Heart left ventricle (tissue), 13 donors: ENCODE data around the gene ZBTB42.

ENCODE experiments used
- CTCF ChIP-seq, 12 donors: fragments of 200-600 bp; sonication (generic) in 4 of 12; IDR thresholded peaks; one replicate each; pipeline versions ENCODE4 v1.5.0 to v1.8.0; 2018 to 2022; ENCODE audit warnings: antibody characterized with exemption in 12 of 12, mild to moderate bottlenecking in 5 of 12
- POLR2A ChIP-seq, 2 donors: fragments of 450-650 bp; IDR thresholded peaks; one replicate each; pipeline ENCODE4 v1.6.1; 2017; ENCODE audit warnings: antibody characterized with exemption in 2 of 2, mild to moderate bottlenecking in 2 of 2, moderate library complexity in 2 of 2
- donor health status: ischemic (EF 13 %, LVEDD 7.1; RV severe dilation, severe dysfunction).
- donor health status: DM: no; HTN: yes; CAD: no.
- donor health status: DM: no; HTN: no; CAD: no.
- donor health status: ischemic (EF 25% LVEDD 6.9; RV normal size, moderate dysfunction).
- donor health status: ischemic (EF 25% LVEDD 5.7; RV mildly dilated, moderate dysfunction).
- donor health status: ischemic (EF 35%, LVEDD 5.7; RV mildly dilated, moderate dysfunction).
- donor health status: nonischemic (EF 11% LVEDD 7.7; RV severe dilation, severe dysfunction).
- donor health status: DM: yes; HTN: yes; CAD: no.
- donor health status: PGD.
- donor health status: ischemic (EF 29% LVEDD 5.4; RV normal size, mild dysfunction).
- donor health status: nonischemic (EF 23%, LVEDD 6.1; RV moderate dilation, normal function).

- TF ChIP-seq CTCF (IDR thresholded peaks at IDR 0.05) = no peak
- TF ChIP-seq POLR2A (IDR thresholded peaks at IDR 0.05) = no peak
Observed at GRCh38 chr14:104792945-104793702, 7.8 kb upstream of the ZBTB42 start.
